Measurements from ENCODE around the gene PGRMC2. TPM values are rescaled to one million over a fixed set of nuclear protein-coding genes. Genes with fewer than 3 reads are reported as not detected.

Gene PGRMC2
- total and polyA plus RNA-seq, 4 experiments from 2014 or later = 16.5 to 49.6 (median 32.0) TPM

DNA sequence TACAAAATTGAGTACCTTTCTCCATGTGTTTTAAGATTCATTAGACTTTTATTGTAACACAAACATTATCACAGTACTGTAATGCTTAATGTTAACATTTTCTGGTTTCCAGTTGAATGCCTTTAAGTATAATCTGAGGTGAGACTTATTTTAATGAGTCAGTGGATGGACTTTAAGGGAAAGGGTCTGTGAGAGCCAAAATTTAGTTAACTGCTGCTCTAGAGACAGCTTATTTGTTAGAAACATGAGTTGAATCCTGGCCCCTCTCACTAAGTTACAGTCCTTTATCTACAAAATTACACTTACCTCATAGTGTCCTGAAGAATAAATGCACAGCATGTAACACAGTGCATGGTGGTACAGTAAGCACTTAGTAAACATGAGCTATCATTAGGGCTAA, 66.0 kb downstream of the PGRMC2 start:
- Histone ChIP-seq H3K4me1 (ENCODE audit: insufficient read depth, low read length) (no peaks in the 10 kb centered on the region), H3K9me3 (ENCODE audit: control insufficient read depth in 1 of 2, low read length in 2 of 2) (no peaks in the 10 kb centered on the region), H3K27me3 (ENCODE audit: insufficient read depth, low read length) (no peaks in the 10 kb centered on the region), H3K36me3 (ENCODE audit: insufficient read depth, low read length) (no peaks in the 10 kb centered on the region), H3K4me3 (ENCODE audit: low read length in 2 of 2) (no peak overlapping the region), H3K27ac (ENCODE audit: low read depth, low read length) (no peak overlapping the region)
- DNase-seq = no peak
- ChIA-PET POLR2A (ENCODE audit: partially characterized antibody) (no interaction called here), CTCF (ENCODE audit: partially characterized antibody) (no interaction called here)
- peaks cover 0 to 2% (median 0%) of the 10 kb centered on the region in 8 donors for H3K9me3 Mint-ChIP-seq
- no peak overlapping the region for H3K4me3 Mint-ChIP-seq
- H3K36me3 Mint-ChIP-seq = no peaks in the 10 kb centered on the region
- H3K27ac Mint-ChIP-seq = no peak overlapping the region
- peaks cover under 1 to 1% of the 10 kb centered on the region in 2 donors for H3K27me3 Mint-ChIP-seq
- intact Hi-C loops (cut with micrococcal nuclease) = loop anchor here (2.0 kb wide), 1 partner anchor 31 kb away; no protein-coding TSS in a partner anchor
- H3K4me1 Mint-ChIP-seq = no peaks in the 10 kb centered on the region

DNA sequence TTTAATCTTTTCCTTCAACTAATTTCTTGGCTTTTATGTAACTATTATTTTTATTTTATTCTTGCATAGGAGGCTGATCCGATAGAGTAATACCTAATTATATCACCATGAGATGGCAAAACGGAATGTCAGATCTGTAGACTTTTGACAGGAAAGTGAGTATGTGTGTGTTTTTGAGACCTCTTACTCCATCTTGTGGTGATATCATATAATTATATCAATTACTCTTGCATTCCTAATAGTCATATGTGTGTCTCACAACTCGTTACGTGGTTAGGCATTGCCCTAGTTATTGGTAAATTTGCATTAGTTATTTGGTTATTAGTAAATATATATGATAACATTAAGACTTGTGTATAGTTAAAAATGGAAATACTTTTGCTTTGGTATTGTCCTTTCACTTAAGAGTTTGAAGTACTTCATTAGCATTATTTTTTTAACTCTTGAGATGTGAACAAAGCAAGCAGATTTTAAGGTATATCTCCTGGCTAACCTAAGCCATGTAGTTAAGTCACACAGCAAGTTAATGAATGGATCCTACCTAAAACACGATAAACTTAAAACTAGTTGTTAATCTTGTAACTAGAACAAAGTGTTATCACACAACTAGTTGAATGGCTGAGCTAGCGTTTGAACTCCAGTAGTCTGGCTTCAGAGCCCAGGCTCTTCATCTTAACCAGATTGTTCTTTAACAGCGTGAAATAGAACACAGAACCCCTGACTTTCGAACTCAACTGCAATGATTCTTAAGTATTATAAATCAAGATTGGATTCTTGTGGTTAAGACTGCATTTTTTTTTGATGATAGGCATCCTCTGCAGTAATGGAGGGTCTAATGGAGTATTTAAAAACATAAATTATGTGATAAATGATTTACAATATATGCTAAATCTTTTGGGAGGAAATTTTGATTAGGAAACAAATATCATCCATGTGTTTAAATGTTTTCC, 67.1 kb downstream of the PGRMC2 start:
- Histone ChIP-seq H3K4me3 (ENCODE audit: low read length in 2 of 2) (no peak overlapping the region), H3K27me3 (ENCODE audit: insufficient read depth, low read length) (no peaks in the 10 kb centered on the region), H3K27ac (ENCODE audit: low read depth, low read length) (no peak overlapping the region), H3K9me3 (ENCODE audit: control insufficient read depth in 1 of 2, low read length in 2 of 2) (no peaks in the 10 kb centered on the region), H3K36me3 (ENCODE audit: insufficient read depth, low read length) (no peaks in the 10 kb centered on the region), H3K4me1 (ENCODE audit: insufficient read depth, low read length) (no peaks in the 10 kb centered on the region)
- Mint-ChIP-seq H3K27me3 (peaks cover 0 to 1% of the 10 kb centered on the region in 2 donors), H3K4me3 (no peak overlapping the region), H3K27ac (no peak overlapping the region), H3K9me3 (peaks cover 0 to 2% (median 0%) of the 10 kb centered on the region in 8 donors), H3K4me1 (no peaks in the 10 kb centered on the region), H3K36me3 (no peaks in the 10 kb centered on the region)
- ChIA-PET CTCF (ENCODE audit: partially characterized antibody) (interaction anchor here (1.2 to 1.9 kb wide), 2 partner anchors 28 to 30 kb away, joined by 3 to 6 read pairs; no protein-coding TSS in a partner anchor), POLR2A (ENCODE audit: partially characterized antibody) (no interaction called here)
- peak in 2 of 5 donors; percentile 7 to 16 for DNase-seq
- intact Hi-C loops (cut with micrococcal nuclease) = loop anchor here (2.0 kb wide), 1 partner anchor 30 kb away; no protein-coding TSS in a partner anchor

Other genes starting within 250 kb of the PGRMC2 start
- gene LARP1B, start 226.5 kb downstream of the PGRMC2 start, total RNA-seq = 10 to 100 TPM; 15.8 to 19.1 TPM
- gene LARP1B, start 226.5 kb downstream of the PGRMC2 start, polyA plus RNA-seq = 1 to 10 TPM; 4.7 to 6.4 TPM